DOHH2 (cell line): ENCODE measurements around the gene HIPK1.

Source experiments
- H3F3A ChIP-seq: fragments of 200-600 bp; sonication (generic), shearing (Covaris generic); 2 replicates; pipeline ENCODE4 v1.6.0; 2016; ENCODE audit warnings: antibody characterized with exemption, mild to moderate bottlenecking; ENCODE audit not compliant: control insufficient read depth, insufficient read depth
- H3K27ac ChIP-seq: fragments of 200-600 bp; sonication (generic); 2 replicates; pipeline ENCODE4 v1.5.1; 2014; ENCODE audit warnings: low read depth, mild to moderate bottlenecking, low read length, moderate library complexity
- H3K27me3 ChIP-seq: fragments of 200-600 bp; sonication (generic); 2 replicates; pipeline ENCODE4 v1.6.1; 2014; ENCODE audit warnings: mild to moderate bottlenecking, low read length, mixed read lengths; ENCODE audit not compliant: control insufficient read depth
- H3K36me3 ChIP-seq: fragments of 200-600 bp; sonication (generic); 2 replicates; pipeline ENCODE4 v1.6.1; 2014; ENCODE audit warnings: mild to moderate bottlenecking, low read length, moderate library complexity, mixed read lengths; ENCODE audit not compliant: control insufficient read depth
- H3K4me1 ChIP-seq: fragments of 200-600 bp; sonication (generic); 2 replicates; pipeline ENCODE4 v1.6.1; 2014; ENCODE audit warnings: mild to moderate bottlenecking, low read length, mixed read lengths; ENCODE audit not compliant: control insufficient read depth
- H3K4me2 ChIP-seq: fragments of 200-600 bp; sonication (generic); 2 replicates; pipeline ENCODE4 v1.6.0; 2014; ENCODE audit warnings: mild to moderate bottlenecking, low read length, moderate library complexity
- H3K4me3 ChIP-seq: fragments of 200-600 bp; sonication (generic); 2 replicates; pipeline ENCODE4 v1.5.1; 2014; ENCODE audit warnings: mild to moderate bottlenecking, low read length, mixed read lengths
- H3K79me2 ChIP-seq: fragments of 200-600 bp; sonication (generic); 2 replicates; pipeline ENCODE4 v1.6.1; 2014; ENCODE audit warnings: mild to moderate bottlenecking, low read length, mixed read lengths; ENCODE audit not compliant: control insufficient read depth
- H3K9me2 ChIP-seq: fragments of 200-600 bp; sonication (generic); replicated peaks from 2 replicates; pipeline ENCODE4 v1.6.1; 2014; ENCODE audit warnings: mild to moderate bottlenecking, low read length, mixed read lengths; ENCODE audit not compliant: control insufficient read depth
- H3K9me3 ChIP-seq: fragments of 200-600 bp; sonication (generic); 2 replicates; pipeline ENCODE4 v1.6.1; 2014; ENCODE audit warnings: antibody characterized with exemption, low read length, mixed read lengths; ENCODE audit not compliant: control insufficient read depth, insufficient read depth
- H4K20me1 ChIP-seq: fragments of 200-600 bp; sonication (generic); 2 replicates; pipeline ENCODE4 v1.6.0; 2014; ENCODE audit warnings: low read depth, mild to moderate bottlenecking, antibody characterized with exemption, low read length, moderate library complexity; ENCODE audit not compliant: control insufficient read depth, insufficient read depth
- CTCF ChIP-seq: fragments of 200-600 bp; sonication (generic); IDR thresholded peaks from one replicate; pipeline ENCODE4 v1.5.1; 2014; ENCODE audit warnings: antibody characterized with exemption, mild to moderate bottlenecking, low read depth, low read length; ENCODE audit not compliant: poor library complexity, severe bottlenecking
- EZH2phosphoT487 ChIP-seq: fragments of 200-600 bp; sonication (generic); IDR thresholded peaks from 2 replicates; pipeline ENCODE4 v1.6.1; 2017; ENCODE audit warnings: borderline replicate concordance, mild to moderate bottlenecking, antibody characterized with exemption, low read length, moderate library complexity, mixed read lengths

The HIPK1 gene

DNA sequence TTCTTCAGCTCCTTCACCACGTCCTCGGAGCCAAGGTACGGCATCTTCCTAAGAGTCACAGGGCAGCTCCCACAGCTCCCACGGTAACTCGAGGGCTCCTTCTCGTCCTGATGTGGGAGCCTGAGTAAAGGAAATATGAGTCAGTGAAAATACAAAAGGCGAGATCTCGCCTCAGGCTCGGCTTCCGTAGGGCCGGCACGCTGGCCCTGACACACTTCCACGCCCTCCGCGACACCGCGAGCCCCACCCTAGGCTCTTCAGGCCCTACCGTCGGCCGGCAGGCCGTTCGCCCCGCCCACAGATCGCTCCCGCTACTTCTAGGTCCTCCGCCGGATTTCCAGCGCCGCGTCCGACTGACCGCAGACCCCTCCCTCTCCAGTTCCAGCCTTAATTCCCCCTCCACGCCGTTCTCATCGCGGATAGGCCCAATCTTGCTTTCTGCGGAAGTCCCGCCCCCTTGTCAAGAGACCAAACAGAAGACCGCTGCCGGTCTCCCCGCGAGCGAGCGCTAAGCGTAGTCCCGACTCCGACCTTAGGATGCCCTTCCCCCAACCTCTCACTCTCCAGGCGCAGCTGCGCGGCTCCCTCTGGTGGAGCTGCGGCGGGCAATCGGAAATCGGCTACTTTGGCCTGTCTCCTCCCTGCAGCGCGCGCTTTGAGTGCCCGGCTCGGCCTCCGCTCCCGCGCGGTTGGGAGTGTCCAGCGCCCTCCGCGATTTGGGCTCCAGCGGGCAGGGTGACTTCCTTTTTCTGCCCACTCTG is 24.3 kb upstream of the HIPK1 start, which contains the start of the genes AP4B1 and DCLRE1B:
AP4B1 (minus strand) TSS at position 126 of the 761 bp plus-strand sequence; CDS start at position 44, 82 bp downstream.
DCLRE1B (plus strand) TSS at position 653 of the 761 bp plus-strand sequence. CDS start 261 bp downstream, outside the sequence.
- no peaks in the 10 kb centered on the region for H3F3A ChIP-seq
- no peaks in the 10 kb centered on the region for H3K9me3 ChIP-seq
- no peaks in the 10 kb centered on the region for H3K27me3 ChIP-seq
- peak within 1 kb of the TSS; percentile 91 for H3K4me2 ChIP-seq
- H3K4me1 ChIP-seq = peaks cover 26% of the 10 kb centered on the region
- peak within 1 kb of the TSS; percentile 98 for H3K4me3 ChIP-seq
- TF ChIP-seq EZH2phosphoT487 = no peak
- peak; percentile 58 for TF ChIP-seq CTCF
- peaks cover 64% of the 10 kb centered on the region for H3K79me2 ChIP-seq
- no peaks in the 10 kb centered on the region for H4K20me1 ChIP-seq
- H3K36me3 ChIP-seq = peaks cover 70% of the 10 kb centered on the region
- H3K9me2 ChIP-seq = no peaks in the 10 kb centered on the region
- peak within 1 kb of the TSS; percentile 69 for H3K27ac ChIP-seq

DNA sequence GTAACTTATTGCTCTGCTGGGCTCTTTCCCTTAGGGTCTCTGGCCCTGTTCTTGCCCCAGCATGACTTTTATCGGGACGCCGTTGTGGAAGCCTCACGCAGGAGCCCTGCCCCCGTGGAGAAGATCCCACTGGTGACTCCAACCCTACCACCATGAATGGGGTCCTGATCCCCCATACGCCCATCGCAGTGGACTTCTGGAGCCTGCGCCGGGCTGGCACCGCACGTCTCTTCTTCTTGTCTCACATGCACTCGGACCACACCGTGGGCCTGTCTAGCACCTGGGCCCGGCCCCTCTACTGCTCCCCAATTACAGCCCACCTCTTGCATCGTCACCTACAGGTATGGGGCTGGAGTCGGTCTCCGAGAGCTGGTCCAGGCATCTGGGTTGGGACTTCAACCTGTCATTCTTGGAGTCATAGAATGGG is 23.7 kb upstream of the HIPK1 start:
- Histone ChIP-seq H3K27me3 (no peaks in the 10 kb centered on the region), H3F3A (no peaks in the 10 kb centered on the region), H3K4me3 (peak overlapping the region; percentile 98), H3K4me1 (peaks cover 26% of the 10 kb centered on the region), H3K36me3 (peaks cover 70% of the 10 kb centered on the region), H3K4me2 (peak overlapping the region; percentile 91), H3K27ac (peak overlapping the region; percentile 69), H4K20me1 (no peaks in the 10 kb centered on the region), H3K9me3 (no peaks in the 10 kb centered on the region), H3K9me2 (no peaks in the 10 kb centered on the region), H3K79me2 (peaks cover 64% of the 10 kb centered on the region)
- TF ChIP-seq CTCF = no peak
- TF ChIP-seq EZH2phosphoT487 = no peak

DNA sequence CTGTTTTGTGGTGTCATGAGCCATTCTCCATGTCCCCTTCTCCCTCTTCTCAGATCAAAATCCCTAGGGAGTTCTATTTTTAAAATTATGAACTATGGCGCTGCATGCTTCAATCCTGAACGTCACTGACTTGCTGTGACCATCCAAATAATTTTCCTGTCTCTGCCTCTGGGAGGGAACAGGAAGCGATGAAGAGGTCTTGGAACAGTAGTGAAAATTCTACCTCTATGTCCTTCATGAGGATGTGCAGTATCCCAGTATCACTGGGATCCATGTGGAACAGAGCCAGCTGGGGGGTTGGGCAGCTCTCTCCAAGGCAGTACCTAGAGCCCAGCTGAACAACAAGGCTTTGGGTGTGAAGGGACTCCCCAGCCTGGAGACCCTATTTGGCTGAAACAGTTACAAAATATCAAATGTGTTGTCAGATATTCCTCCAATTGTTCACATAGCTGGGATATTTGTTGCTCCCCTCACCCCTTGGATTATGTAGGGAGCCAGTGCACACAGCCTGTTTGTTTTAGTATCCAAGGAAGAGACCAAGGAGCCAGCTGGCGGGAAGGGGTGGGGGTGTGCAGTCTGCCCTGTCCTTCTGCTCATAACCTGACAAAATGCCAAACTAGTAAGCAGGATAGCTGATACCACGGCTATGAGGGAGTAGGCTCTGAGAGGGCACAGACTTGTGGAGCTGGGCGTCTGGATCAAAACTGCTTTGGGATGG is 16.4 kb upstream of the HIPK1 start:
- H3F3A ChIP-seq = no peaks in the 10 kb centered on the region
- no peaks in the 10 kb centered on the region for H3K9me2 ChIP-seq
- TF ChIP-seq EZH2phosphoT487 = no peak
- TF ChIP-seq CTCF = no peak
- no peak overlapping the region for H3K4me2 ChIP-seq
- H3K9me3 ChIP-seq = no peaks in the 10 kb centered on the region
- no peak overlapping the region for H3K27ac ChIP-seq
- no peaks in the 10 kb centered on the region for H3K27me3 ChIP-seq
- H3K4me3 ChIP-seq = no peak overlapping the region
- peaks cover 19% of the 10 kb centered on the region for H3K79me2 ChIP-seq
- H3K4me1 ChIP-seq = no peaks in the 10 kb centered on the region
- peaks cover 69% of the 10 kb centered on the region for H3K36me3 ChIP-seq
- no peaks in the 10 kb centered on the region for H4K20me1 ChIP-seq
